Endothelial cell of umbilical vein (primary cell): ENCODE data around the gene SLC22A23. TPM values are rescaled to one million over a fixed set of nuclear protein-coding genes. Genes with fewer than 3 reads are reported as not detected.

Experiments
- BruUV-seq: library from RNA; stranded (reverse); fragments of 400-500 nt; replicated peaks from 2 replicates; lab custom pipeline; 2021; lab: Mats Ljungman, UMichigan
- CTCF ChIA-PET: fragments of 300-600, 350-600 bp; sonication (Branson Sonifier 250); formaldehyde crosslinking; loops from one replicate; lab custom pipeline; 2021; ENCODE audit warnings: antibody characterized with exemption, inconsistent platforms; lab: Charles Lee
- POLR2A ChIA-PET: fragments of 300-600, 350-600 bp; sonication (Branson Sonifier 250); formaldehyde crosslinking; loops from one replicate; lab custom pipeline; 2021; ENCODE audit warnings: antibody characterized with exemption, inconsistent platforms; lab: Charles Lee
- DNase-seq: peaks from one replicate; pipeline ENCODE4 v3.0.0-alpha.2; 2011; ENCODE audit warnings: low read depth, low spot score
- FAIRE-seq: peaks from 2 replicates; lab custom pipeline; 2011; peaks lifted over from hg19 to GRCh38; lab: Jason Lieb, UNC
- H2AFZ ChIP-seq: 2 replicates; pipeline ENCODE4 v1.6.0; 2012; ENCODE audit warnings: low read depth, low read length, control low read depth, inconsistent platforms
- H3K27ac ChIP-seq: 2 replicates; pipeline ENCODE4 v1.5.1; 2011; ENCODE audit warnings: low read depth, mild to moderate bottlenecking, control low read depth, low read length, moderate library complexity; ENCODE audit not compliant: insufficient read depth
- H3K27me3 ChIP-seq, 2 experiments: 2 replicates each; pipeline versions ENCODE4 v1.6.0 to v1.6.1; 2011; ENCODE audit warnings: low read length in 2 of 2, mixed read lengths in 1 of 2; ENCODE audit not compliant: control insufficient read depth in 2 of 2, insufficient read depth in 2 of 2
- H3K36me3 ChIP-seq, 2 experiments: 2 replicates in 1 of 2; 3 replicates in 1 of 2; pipeline ENCODE4 v1.5.1; 2011; ENCODE audit warnings: low read length in 2 of 2, mild to moderate bottlenecking in 1 of 2, moderate library complexity in 1 of 2; ENCODE audit not compliant: control insufficient read depth in 2 of 2, insufficient read depth in 2 of 2; ENCODE audit errors: extremely low read depth in 1 of 2
- H3K4me1 ChIP-seq: 3 replicates; pipeline ENCODE4 v1.5.1; 2011; ENCODE audit warnings: mild to moderate bottlenecking, low read length; ENCODE audit not compliant: control insufficient read depth, insufficient read depth; ENCODE audit errors: extremely low read depth
- H3K4me2 ChIP-seq: 2 replicates; pipeline ENCODE4 v1.6.1; 2011; ENCODE audit warnings: low read length, control low read depth, mixed read lengths; ENCODE audit not compliant: insufficient read depth
- H3K4me3 ChIP-seq, 3 experiments: fragments of 200-600 bp in 1 of 3; sonication (generic), shearing (Covaris generic) in 1 of 3; replicated peaks in 1 of 3; 2 replicates each; pipeline ENCODE4 v1.5.1; 2011 to 2016; ENCODE audit warnings: control low read depth in 3 of 3, low read length in 3 of 3, mild to moderate bottlenecking in 2 of 3, inconsistent platforms in 1 of 3, low read depth in 1 of 3, moderate library complexity in 1 of 3; ENCODE audit not compliant: insufficient read depth in 1 of 3
- H3K79me2 ChIP-seq: 2 replicates; pipeline ENCODE4 v1.6.0; 2012; ENCODE audit warnings: low read length, inconsistent platforms; ENCODE audit not compliant: control insufficient read depth, insufficient read depth
- H3K9ac ChIP-seq: replicated peaks from 2 replicates; pipeline ENCODE3; 2011; ENCODE audit warnings: low read length, control low read depth; ENCODE audit not compliant: insufficient read depth; ENCODE audit errors: extremely low read depth
- H3K9me1 ChIP-seq: replicated peaks from 3 replicates; pipeline ENCODE4 v1.6.0; 2011; ENCODE audit warnings: mild to moderate bottlenecking, low read length; ENCODE audit not compliant: control insufficient read depth, insufficient read depth; ENCODE audit errors: extremely low read depth
- H3K9me3 ChIP-seq: replicated peaks from 2 replicates; pipeline ENCODE4 v1.5.1; 2012; ENCODE audit warnings: low read length, inconsistent platforms; ENCODE audit not compliant: control insufficient read depth, insufficient read depth
- H4K20me1 ChIP-seq: replicated peaks from 2 replicates; pipeline ENCODE3; 2011; ENCODE audit warnings: mild to moderate bottlenecking, low read length; ENCODE audit not compliant: control insufficient read depth, insufficient read depth; ENCODE audit errors: extremely low read depth
- CTCF ChIP-seq, 2 donors: IDR thresholded peaks; 1 replicate in 1 of 2; 2 replicates in 1 of 2; pipeline ENCODE4 v1.5.1; 2011; ENCODE audit warnings: low read length in 2 of 2, mild to moderate bottlenecking in 2 of 2, moderate library complexity in 2 of 2, control low read depth in 1 of 2, inconsistent platforms in 1 of 2, low read depth in 1 of 2; ENCODE audit not compliant: insufficient read depth in 1 of 2; ENCODE audit errors: extremely low read depth in 1 of 2
- EZH2 ChIP-seq: IDR thresholded peaks from 2 replicates; pipeline ENCODE4 v1.6.1; 2012; ENCODE audit warnings: borderline replicate concordance, low read depth, mild to moderate bottlenecking, moderate library complexity, low read length, inconsistent platforms; ENCODE audit not compliant: severe bottlenecking
- FOS ChIP-seq: IDR thresholded peaks from 2 replicates; pipeline ENCODE4 v1.6.1; 2011; ENCODE audit warnings: mild to moderate bottlenecking, low read length, moderate library complexity, borderline replicate concordance; ENCODE audit not compliant: insufficient read depth
- GATA2 ChIP-seq: IDR thresholded peaks from 2 replicates; pipeline ENCODE4 v1.7.0; 2011; ENCODE audit warnings: low read depth, mild to moderate bottlenecking, moderate library complexity, mixed read lengths, low read length; ENCODE audit not compliant: insufficient read length, insufficient read depth
- JUN ChIP-seq: IDR thresholded peaks from 2 replicates; pipeline ENCODE4 v1.6.1; 2011; ENCODE audit warnings: borderline replicate concordance, low read depth; ENCODE audit not compliant: insufficient read length, insufficient read depth
- MAX ChIP-seq: IDR thresholded peaks from 2 replicates; pipeline ENCODE4 v1.6.1; 2011; ENCODE audit not compliant: insufficient read depth, insufficient read length
- MYC ChIP-seq: IDR thresholded peaks from one replicate; pipeline ENCODE4 v1.6.1; 2011; ENCODE audit warnings: mild to moderate bottlenecking, low read depth, low read length
- POLR2A ChIP-seq: IDR thresholded peaks from 2 replicates; pipeline ENCODE4 v1.6.1; 2012; ENCODE audit warnings: low read depth, mild to moderate bottlenecking, control low read depth, low read length
- POLR2AphosphoS5 ChIP-seq: IDR thresholded peaks from 2 replicates; pipeline ENCODE4 v1.6.1; 2012; ENCODE audit warnings: low read depth, mild to moderate bottlenecking, control low read depth, low read length, moderate library complexity; ENCODE audit not compliant: insufficient read depth
- dilution Hi-C: fragments of 300-500 bp; cut with MboI; formaldehyde crosslinking; loops from one replicate; pipeline ENCODE4 v1.15.0; 2019; ENCODE audit warnings: low sequenced_read_pairs; ENCODE audit not compliant: extremely low pct_ligation_motif_present
- intact Hi-C: fragments of 100-400 bp; cut with micrococcal nuclease; formaldehyde crosslinking; loops from one replicate; pipeline ENCODE4 v1.10.0; 2022
- polyA plus RNA-seq, 4 experiments: library from polyadenylated mRNA; depleted of rRNA in 3 of 4; stranded (reverse) in 3 of 4; unstranded in 1 of 4; fragments of >200 nt; gene quantifications; 2 replicates each; pipeline versions ENCODE4 v1.2.1 to v1.2.3, GENCODE V29; 2011 to 2012; ENCODE audit warnings: missing spikeins in 1 of 4
- total RNA-seq: library from RNA; stranded (reverse); gene quantifications from 2 replicates; pipeline ENCODE4 v1.2.3, GENCODE V29; 2021

Gene SLC22A23
- total and polyA plus RNA-seq, 2 donors (not counting 3 experiments of a cell fraction or from before 2014, with no cell fraction given) = 4.2 to 14.3 TPM

- H4K20me1 ChIP-seq = no peaks in the 10 kb centered on the region
- H3K4me2 ChIP-seq = no peak overlapping the region
- H3K4me3 ChIP-seq = no peak overlapping the region
- CTCF ChIA-PET = no interaction called here
- intact Hi-C loops = no loop called here
- H3K9ac ChIP-seq = no peak overlapping the region
- H3K27me3 ChIP-seq = peaks cover 2 to 14% of the 10 kb centered on the region in 2 experiments
- H3K9me3 ChIP-seq = no peaks in the 10 kb centered on the region
- H3K36me3 ChIP-seq = no peaks in the 10 kb centered on the region
- no peaks in the 10 kb centered on the region for H3K9me1 ChIP-seq
- dilution Hi-C loops = no loop called here
- DNase-seq (no peak), FAIRE-seq (no peak)
- POLR2A ChIA-PET = no interaction called here
- no peaks in the 10 kb centered on the region for H3K79me2 ChIP-seq
- BruUV-seq = no TSS peak
- H3K4me1 ChIP-seq = no peaks in the 10 kb centered on the region
- H3K27ac ChIP-seq = no peak overlapping the region
- H2AFZ ChIP-seq = no peak overlapping the region
- TF ChIP-seq CTCF (IDR thresholded peaks at IDR 0.05; ENCODE audit: extremely low read depth in 1 of 2, insufficient read depth in 1 of 2, low read depth in 1 of 2, low read length in 2 of 2) (no peak), MAX (no peak), POLR2A (no peak), EZH2 (no peak)
Measured at GRCh38 chr6:3504354-3504753, 47.5 kb upstream of the SLC22A23 start.

- ChIA-PET CTCF (no interaction called here), POLR2A (no interaction called here)
- Histone ChIP-seq H3K79me2 (no peaks in the 10 kb centered on the region), H3K9ac (no peak overlapping the region), H3K4me3 (no peak overlapping the region), H4K20me1 (no peaks in the 10 kb centered on the region), H3K4me1 (no peaks in the 10 kb centered on the region), H3K27ac (no peak overlapping the region), H3K9me3 (no peaks in the 10 kb centered on the region), H3K36me3 (no peaks in the 10 kb centered on the region), H3K27me3 (peaks cover 6 to 14% of the 10 kb centered on the region in 2 experiments), H2AFZ (no peak overlapping the region), H3K9me1 (no peaks in the 10 kb centered on the region), H3K4me2 (no peak overlapping the region)
- dilution Hi-C loops (no loop called here), intact Hi-C loops (no loop called here)
- FAIRE-seq (no peak), DNase-seq (no peak)
- BruUV-seq = no TSS peak
- no peak for TF ChIP-seq MYC
- no peak for TF ChIP-seq JUN
- no peak for TF ChIP-seq FOS
- no peak for TF ChIP-seq POLR2A
- no peak for TF ChIP-seq EZH2
- TF ChIP-seq GATA2 = no peak
- no peak for TF ChIP-seq MAX
- no peak for TF ChIP-seq POLR2AphosphoS5
- no peak for TF ChIP-seq CTCF (IDR thresholded peaks at IDR 0.05; ENCODE audit: extremely low read depth in 1 of 2, insufficient read depth in 1 of 2, low read depth in 1 of 2, low read length in 2 of 2)
Measured at GRCh38 chr6:3501826-3502500, 45.1 kb upstream of the SLC22A23 start.
